Thyroid gland (tissue), 4 donors: Measurements from ENCODE around the gene ITPR2.

Source experiments
- POLR2A ChIP-seq, 2 donors: fragments of 450-650 bp; IDR thresholded peaks; one replicate each; pipeline ENCODE4 v1.6.1; 2017; ENCODE audit warnings: antibody characterized with exemption in 2 of 2, mild to moderate bottlenecking in 2 of 2, moderate library complexity in 1 of 2
- TF ChIP-seq, protein P1 (sequence below), 6 experiments: fragments of 200-600 bp in 3 of 6; fragments of 450-650 bp in 3 of 6; sonication (generic) in 3 of 6; IDR thresholded peaks; one replicate each; pipeline ENCODE4 v1.5.1; 2016 to 2019; ENCODE audit warnings: antibody characterized with exemption in 6 of 6, mild to moderate bottlenecking in 2 of 6, inconsistent platforms in 1 of 6, moderate library complexity in 1 of 6

- TF ChIP-seq, protein P1, sequence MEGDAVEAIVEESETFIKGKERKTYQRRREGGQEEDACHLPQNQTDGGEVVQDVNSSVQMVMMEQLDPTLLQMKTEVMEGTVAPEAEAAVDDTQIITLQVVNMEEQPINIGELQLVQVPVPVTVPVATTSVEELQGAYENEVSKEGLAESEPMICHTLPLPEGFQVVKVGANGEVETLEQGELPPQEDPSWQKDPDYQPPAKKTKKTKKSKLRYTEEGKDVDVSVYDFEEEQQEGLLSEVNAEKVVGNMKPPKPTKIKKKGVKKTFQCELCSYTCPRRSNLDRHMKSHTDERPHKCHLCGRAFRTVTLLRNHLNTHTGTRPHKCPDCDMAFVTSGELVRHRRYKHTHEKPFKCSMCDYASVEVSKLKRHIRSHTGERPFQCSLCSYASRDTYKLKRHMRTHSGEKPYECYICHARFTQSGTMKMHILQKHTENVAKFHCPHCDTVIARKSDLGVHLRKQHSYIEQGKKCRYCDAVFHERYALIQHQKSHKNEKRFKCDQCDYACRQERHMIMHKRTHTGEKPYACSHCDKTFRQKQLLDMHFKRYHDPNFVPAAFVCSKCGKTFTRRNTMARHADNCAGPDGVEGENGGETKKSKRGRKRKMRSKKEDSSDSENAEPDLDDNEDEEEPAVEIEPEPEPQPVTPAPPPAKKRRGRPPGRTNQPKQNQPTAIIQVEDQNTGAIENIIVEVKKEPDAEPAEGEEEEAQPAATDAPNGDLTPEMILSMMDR (IDR thresholded peaks at IDR 0.05): no peak
- no peak for TF ChIP-seq POLR2A (IDR thresholded peaks at IDR 0.05)
Measured at GRCh38 chr12:26691234-26691970, 141.6 kb downstream of the ITPR2 start.
